Mesenchymal stem cell (in vitro differentiated cells and primary cell): ENCODE measurements around the gene BBS7.
A peak's percentile ranks its signal among the peaks of the same experiment; 100 is the strongest.

Source experiments
- DNase-seq: peaks from one replicate; pipeline ENCODE4 v3.0.0-alpha.2; 2013
- H2AFZ ChIP-seq: one replicate; pipeline ENCODE4 v1.6.1; 2013; ENCODE audit warnings: low read depth, mild to moderate bottlenecking, control low read depth, inconsistent platforms, low read length, moderate library complexity
- H2AK5ac ChIP-seq: 2 replicates; pipeline ENCODE4 v1.6.1; 2013; ENCODE audit warnings: low read length, moderate library complexity, mild to moderate bottlenecking, inconsistent platforms; ENCODE audit not compliant: severe bottlenecking
- H2BK120ac ChIP-seq: one replicate; pipeline ENCODE4 v1.6.1; 2013; ENCODE audit warnings: low read depth, mild to moderate bottlenecking, inconsistent platforms, low read length, moderate library complexity
- H2BK12ac ChIP-seq, 2 experiments: one replicate each; pipeline ENCODE4 v1.6.1; 2013; ENCODE audit warnings: inconsistent platforms in 2 of 2, low read length in 2 of 2, mild to moderate bottlenecking in 2 of 2, moderate library complexity in 2 of 2, control low read depth in 1 of 2
- H2BK15ac ChIP-seq: one replicate; pipeline ENCODE4 v1.6.1; 2013; ENCODE audit warnings: mild to moderate bottlenecking, low read depth, inconsistent platforms; ENCODE audit not compliant: poor library complexity, severe bottlenecking
- H2BK5ac ChIP-seq: 2 replicates; pipeline ENCODE4 v1.6.1; 2013; ENCODE audit warnings: low read depth, mild to moderate bottlenecking, low read length, control low read depth, inconsistent platforms; ENCODE audit not compliant: poor library complexity, severe bottlenecking
- H3K14ac ChIP-seq, 2 experiments: one replicate each; pipeline ENCODE4 v1.6.1; 2013; ENCODE audit warnings: inconsistent platforms in 2 of 2, low read length in 2 of 2, control low read depth in 1 of 2, mild to moderate bottlenecking in 1 of 2, moderate library complexity in 1 of 2
- H3K18ac ChIP-seq, 2 experiments: one replicate each; pipeline ENCODE4 v1.6.1; 2013; ENCODE audit warnings: inconsistent platforms in 2 of 2, low read length in 2 of 2, control low read depth in 1 of 2, low read depth in 1 of 2, mild to moderate bottlenecking in 1 of 2
- H3K23ac ChIP-seq, 2 experiments: one replicate each; pipeline ENCODE4 v1.6.1; 2013; ENCODE audit warnings: inconsistent platforms in 2 of 2, low read length in 2 of 2, mild to moderate bottlenecking in 2 of 2, moderate library complexity in 2 of 2, control low read depth in 1 of 2
- H3K27ac ChIP-seq: 2 replicates; pipeline ENCODE4 v1.5.1; 2013; ENCODE audit warnings: mild to moderate bottlenecking, moderate library complexity, low read length, control low read depth, inconsistent platforms; ENCODE audit not compliant: poor library complexity, severe bottlenecking
- H3K27me3 ChIP-seq, 2 experiments: 2 replicates each; pipeline versions ENCODE4 v1.6.1 to v1.7.0; 2013; ENCODE audit warnings: low read length in 2 of 2, mild to moderate bottlenecking in 2 of 2, moderate library complexity in 2 of 2, control low read depth in 1 of 2, inconsistent platforms in 1 of 2; ENCODE audit not compliant: control insufficient read depth in 1 of 2, insufficient read depth in 1 of 2
- H3K36me3 ChIP-seq, 2 experiments: 2 replicates each; pipeline versions ENCODE4 v1.6.1 to v1.7.0; 2013; ENCODE audit warnings: low read length in 2 of 2, control low read depth in 1 of 2, inconsistent platforms in 1 of 2, low read depth in 1 of 2, mild to moderate bottlenecking in 1 of 2; ENCODE audit not compliant: insufficient read depth in 2 of 2, control insufficient read depth in 1 of 2
- H3K4ac ChIP-seq, 2 experiments: one replicate each; pipeline ENCODE4 v1.6.1; 2013; ENCODE audit warnings: inconsistent platforms in 2 of 2, low read length in 2 of 2, mild to moderate bottlenecking in 2 of 2, moderate library complexity in 2 of 2, control low read depth in 1 of 2, low read depth in 1 of 2
- H3K4me1 ChIP-seq: 2 replicates; pipeline ENCODE4 v1.6.1; 2013; ENCODE audit warnings: low read depth, low read length, control low read depth; ENCODE audit not compliant: control insufficient read depth, insufficient read depth
- H3K4me2 ChIP-seq: 2 replicates; pipeline ENCODE4 v1.6.1; 2013; ENCODE audit warnings: low read length, mild to moderate bottlenecking, inconsistent platforms; ENCODE audit not compliant: poor library complexity, severe bottlenecking
- H3K4me3 ChIP-seq, 2 experiments: 2 replicates each; pipeline versions ENCODE4 v1.5.1 to v1.7.0; 2013; ENCODE audit warnings: low read length in 2 of 2, mild to moderate bottlenecking in 2 of 2, control low read depth in 1 of 2, low read depth in 1 of 2; ENCODE audit not compliant: insufficient read depth in 1 of 2
- H3K79me1 ChIP-seq: replicated peaks from 2 replicates; pipeline ENCODE4 v1.6.1; 2013; ENCODE audit warnings: mild to moderate bottlenecking, control low read depth, low read length, inconsistent platforms; ENCODE audit not compliant: poor library complexity, severe bottlenecking
- H3K9ac ChIP-seq: 2 replicates; pipeline ENCODE4 v1.7.0; 2013; ENCODE audit warnings: mild to moderate bottlenecking, low read length, moderate library complexity
- H3K9me3 ChIP-seq: 2 replicates; pipeline ENCODE4 v1.7.0; 2013; ENCODE audit warnings: mild to moderate bottlenecking, low read length; ENCODE audit not compliant: control insufficient read depth
- H4K8ac ChIP-seq: one replicate; pipeline ENCODE4 v1.6.1; 2013; ENCODE audit warnings: inconsistent platforms, mild to moderate bottlenecking, low read length, moderate library complexity
- H4K91ac ChIP-seq: one replicate; pipeline ENCODE4 v1.6.1; 2013; ENCODE audit warnings: mild to moderate bottlenecking, low read length, inconsistent platforms
- WGBS: methylation state at CpG from one replicate; pipeline ENCODE4 v1.1.7; 2013; ENCODE audit warnings: mixed read lengths; 5-methylcytosine and 5-hydroxymethylcytosine counted together

The BBS7 gene

GRCh38 chr4:121900132-121900983, 30.1 kb upstream of the BBS7 start:
- no peak overlapping the region for H2BK15ac ChIP-seq
- no peak overlapping the region for H3K27ac ChIP-seq
- no peak overlapping the region for H2BK120ac ChIP-seq
- WGBS, result 89% methylated on average over 3 of the region's 4 CpGs
- no peaks in the 10 kb centered on the region for H3K36me3 ChIP-seq
- no peak overlapping the region for H3K4ac ChIP-seq
- H3K4me2 ChIP-seq, result no peak overlapping the region
- no peaks in the 10 kb centered on the region for H3K79me1 ChIP-seq
- no peak overlapping the region for H3K14ac ChIP-seq
- H3K23ac ChIP-seq, result no peak overlapping the region
- no peaks in the 10 kb centered on the region for H3K27me3 ChIP-seq
- H3K18ac ChIP-seq, result no peak overlapping the region
- no peaks in the 10 kb centered on the region for H3K4me1 ChIP-seq
- peak; percentile 69 for DNase-seq
- H3K4me3 ChIP-seq, result no peak overlapping the region
- H4K91ac ChIP-seq, result no peak overlapping the region
- no peak overlapping the region for H4K8ac ChIP-seq
- no peak overlapping the region for H2BK5ac ChIP-seq
- no peak overlapping the region for H2BK12ac ChIP-seq
- H3K9me3 ChIP-seq, result no peaks in the 10 kb centered on the region
- H3K9ac ChIP-seq, result no peak overlapping the region
- H2AK5ac ChIP-seq, result no peak overlapping the region
- H2AFZ ChIP-seq, result no peak overlapping the region

DNA sequence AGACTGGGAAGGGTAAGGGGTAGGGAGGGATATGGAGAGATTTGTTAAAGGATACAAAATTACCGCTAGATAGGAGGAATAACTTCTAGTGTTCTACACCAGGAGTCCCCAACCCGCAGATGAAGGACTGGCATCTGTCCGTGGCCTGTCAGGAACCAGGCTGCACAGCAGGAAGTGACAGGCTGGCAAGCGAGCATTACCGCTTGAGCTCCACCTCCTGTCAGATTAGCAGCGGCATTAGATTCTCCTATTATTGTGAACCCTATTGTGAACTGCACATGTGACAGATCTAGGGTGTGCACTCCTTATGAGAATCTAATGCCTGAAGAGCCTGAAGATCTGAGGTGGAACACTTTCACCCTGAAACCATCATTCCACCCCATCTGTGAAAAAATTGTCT, 27.9 kb upstream of the BBS7 start:
- Histone ChIP-seq H3K79me1 (no peaks in the 10 kb centered on the region), H3K4me3 (no peak overlapping the region), H4K91ac (no peak overlapping the region), H2BK15ac (no peak overlapping the region), H3K4me2 (no peak overlapping the region), H2AK5ac (no peak overlapping the region), H3K18ac (no peak overlapping the region), H4K8ac (no peak overlapping the region), H2BK120ac (no peak overlapping the region), H3K27ac (no peak overlapping the region), H3K4ac (no peak overlapping the region), H3K9me3 (no peaks in the 10 kb centered on the region), H3K14ac (no peak overlapping the region), H3K23ac (no peak overlapping the region), H3K27me3 (no peaks in the 10 kb centered on the region), H2BK5ac (no peak overlapping the region), H2BK12ac (no peak overlapping the region), H3K36me3 (no peaks in the 10 kb centered on the region), H3K9ac (no peak overlapping the region), H3K4me1 (no peaks in the 10 kb centered on the region), H2AFZ (no peak overlapping the region)
- no peak for DNase-seq
- WGBS, result 63% methylated on average over 6 of the region's 6 CpGs

DNA sequence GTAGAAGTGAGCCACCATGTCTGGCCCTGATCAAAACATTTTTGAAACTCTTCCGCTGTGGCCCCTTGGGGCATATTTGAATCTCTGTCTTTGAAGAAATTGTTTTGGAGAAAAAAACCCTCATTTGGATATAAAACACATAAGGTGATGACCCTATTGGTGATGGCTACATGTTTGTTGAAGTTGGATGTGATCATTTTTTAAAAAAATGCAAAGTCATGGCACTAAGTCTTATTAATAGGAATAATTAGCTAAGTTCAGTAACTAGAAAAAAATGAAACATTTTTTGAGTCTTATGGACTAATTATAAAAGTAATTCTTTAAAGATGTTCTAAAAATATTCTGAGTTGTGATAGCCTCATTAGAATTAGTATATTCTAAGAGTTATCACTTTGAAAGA, 17.9 kb upstream of the BBS7 start:
- no peaks in the 10 kb centered on the region for H3K4me1 ChIP-seq
- no peak overlapping the region for H2AK5ac ChIP-seq
- no peak overlapping the region for H3K27ac ChIP-seq
- no peak overlapping the region for H3K4ac ChIP-seq
- H3K79me1 ChIP-seq, result no peaks in the 10 kb centered on the region
- no peak overlapping the region for H3K14ac ChIP-seq
- H2BK15ac ChIP-seq, result no peak overlapping the region
- H3K27me3 ChIP-seq, result no peaks in the 10 kb centered on the region
- no peak overlapping the region for H3K4me3 ChIP-seq
- H3K23ac ChIP-seq, result no peak overlapping the region
- no peaks in the 10 kb centered on the region for H3K36me3 ChIP-seq
- no peak overlapping the region for H4K8ac ChIP-seq
- no peak overlapping the region for H3K9ac ChIP-seq
- H2BK12ac ChIP-seq, result no peak overlapping the region
- H2AFZ ChIP-seq, result no peak overlapping the region
- no peak overlapping the region for H2BK5ac ChIP-seq
- H3K4me2 ChIP-seq, result no peak overlapping the region
- H3K18ac ChIP-seq, result no peak overlapping the region
- H3K9me3 ChIP-seq, result no peaks in the 10 kb centered on the region
- DNase-seq, result no peak
- H4K91ac ChIP-seq, result no peak overlapping the region
- WGBS, result 100% methylated on average over 1 of the region's 1 CpG
- no peak overlapping the region for H2BK120ac ChIP-seq

GRCh38 chr4:121885115-121885514, 14.8 kb upstream of the BBS7 start:
- no peak overlapping the region for H2BK12ac ChIP-seq
- no peak overlapping the region for H4K8ac ChIP-seq
- no peaks in the 10 kb centered on the region for H3K79me1 ChIP-seq
- no peak overlapping the region for H3K4me3 ChIP-seq
- no peak overlapping the region for H3K4me2 ChIP-seq
- DNase-seq, result no peak
- no peak overlapping the region for H3K4ac ChIP-seq
- no peak overlapping the region for H3K14ac ChIP-seq
- H3K27ac ChIP-seq, result no peak overlapping the region
- no peak overlapping the region for H3K18ac ChIP-seq
- no peak overlapping the region for H3K23ac ChIP-seq
- no peaks in the 10 kb centered on the region for H3K36me3 ChIP-seq
- H2BK120ac ChIP-seq, result no peak overlapping the region
- no peak overlapping the region for H3K9ac ChIP-seq
- H3K4me1 ChIP-seq, result no peaks in the 10 kb centered on the region
- H2BK15ac ChIP-seq, result no peak overlapping the region
- no peak overlapping the region for H2AFZ ChIP-seq
- no peak overlapping the region for H2AK5ac ChIP-seq
- no peak overlapping the region for H2BK5ac ChIP-seq
- H3K27me3 ChIP-seq, result no peaks in the 10 kb centered on the region
- WGBS, result 100% methylated on average over 1 of the region's 2 CpGs
- H3K9me3 ChIP-seq, result no peaks in the 10 kb centered on the region
- no peak overlapping the region for H4K91ac ChIP-seq
